ENCODE results near the gene PITPNM3.

PITPNM3 gene

DNA sequence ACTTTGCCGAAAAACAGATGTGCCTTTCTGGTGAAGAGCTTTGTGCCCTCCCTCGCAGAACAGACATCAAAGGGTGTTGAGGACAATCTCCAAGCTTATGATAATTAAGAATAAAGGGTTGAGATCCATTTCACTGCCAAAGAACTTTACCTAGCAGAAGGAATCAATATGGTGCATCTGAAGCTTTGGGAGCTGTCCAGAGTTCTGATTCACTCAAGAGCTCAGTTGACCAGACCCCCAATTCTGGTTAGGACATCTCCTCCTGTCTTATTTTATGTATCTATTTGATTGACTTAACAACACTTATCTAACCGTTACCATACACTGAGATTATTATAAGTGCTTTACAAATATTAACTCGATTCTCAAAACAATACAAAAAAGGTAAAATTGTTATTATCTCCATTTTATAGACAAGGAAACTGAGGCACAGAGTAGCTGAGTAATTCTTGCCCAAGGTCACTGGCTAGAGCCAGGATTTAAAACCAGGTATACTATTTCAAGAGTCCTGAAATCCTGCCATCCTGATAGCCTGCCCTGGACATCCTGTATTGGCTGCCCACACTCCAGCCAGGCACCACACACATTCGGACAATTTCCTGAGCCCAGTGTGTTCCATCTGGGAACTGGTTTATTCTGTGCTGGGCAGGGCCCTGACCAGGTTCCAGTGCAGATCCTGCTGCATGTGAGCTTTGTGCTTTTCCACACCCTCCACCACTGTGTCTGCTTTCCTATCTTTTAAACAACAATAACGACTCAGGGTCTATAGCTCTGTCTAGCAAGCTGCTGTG, 29.8 kb downstream of the PITPNM3 start:
- no peak for DNase-seq (ENCODE audit: low read depth in 2 of 2)

DNA sequence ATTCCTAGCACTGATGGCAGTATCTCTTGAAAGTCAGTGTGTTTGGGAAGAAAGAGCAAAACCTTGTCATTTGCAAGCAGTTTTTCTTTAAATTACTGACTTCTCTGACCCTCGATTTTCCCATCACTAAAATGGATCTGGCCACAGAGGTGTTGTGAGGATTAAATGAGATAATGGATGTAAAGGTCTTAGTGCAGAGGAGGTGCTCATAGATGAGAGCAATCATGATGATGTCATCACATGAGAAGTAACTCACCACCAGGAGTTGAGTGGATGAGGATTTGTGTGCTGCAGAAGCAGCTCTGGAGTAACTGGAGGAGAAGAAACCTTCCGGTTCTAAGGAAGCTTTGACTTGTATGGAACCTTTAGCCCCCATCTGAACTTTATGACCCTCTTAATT, 30.6 kb downstream of the PITPNM3 start:
- DNase-seq (ENCODE audit: low read depth in 2 of 2), result no peak

DNA sequence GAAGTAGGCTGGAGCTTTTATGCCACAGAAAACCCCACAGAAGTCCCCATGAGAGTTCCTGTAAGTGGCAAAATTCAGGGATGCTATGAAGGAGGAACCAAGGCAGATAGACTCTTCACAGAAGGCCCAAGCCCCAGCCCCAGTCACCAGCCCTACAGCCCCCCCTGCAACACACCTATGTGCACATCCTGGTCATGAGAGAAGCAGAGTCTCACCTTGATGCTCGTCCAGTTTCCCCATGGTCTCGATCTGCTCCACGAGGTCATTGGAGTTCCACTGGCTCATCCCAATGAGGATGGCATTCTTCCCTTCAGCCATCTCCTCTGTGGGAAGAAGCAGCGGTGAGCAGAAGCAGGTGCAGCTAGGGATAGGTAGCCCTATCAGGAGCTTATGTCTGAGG, 31.2 kb downstream of the PITPNM3 start:
- no peak for DNase-seq (ENCODE audit: low read depth in 2 of 2)

DNA sequence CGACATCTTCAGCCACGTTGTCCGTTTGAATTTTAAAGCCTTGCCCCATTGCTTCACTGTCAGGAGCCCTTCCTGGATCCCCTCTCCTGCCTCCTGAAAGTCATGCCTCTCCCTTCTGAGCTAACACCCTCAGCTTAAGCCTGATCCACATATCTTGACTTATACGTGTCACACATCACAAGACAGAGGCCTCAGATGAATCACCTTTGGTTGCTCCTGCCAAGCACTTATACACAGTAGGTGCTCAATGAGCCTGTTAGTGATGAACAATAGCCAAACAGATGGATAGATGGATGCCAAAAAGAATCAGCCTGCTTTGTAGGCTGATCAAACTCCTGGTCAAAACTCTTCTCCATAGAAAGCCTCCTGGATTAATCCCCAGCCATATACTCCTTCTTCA, 31.8 kb downstream of the PITPNM3 start:
- no peak for DNase-seq (ENCODE audit: low read depth in 2 of 2)

DNA sequence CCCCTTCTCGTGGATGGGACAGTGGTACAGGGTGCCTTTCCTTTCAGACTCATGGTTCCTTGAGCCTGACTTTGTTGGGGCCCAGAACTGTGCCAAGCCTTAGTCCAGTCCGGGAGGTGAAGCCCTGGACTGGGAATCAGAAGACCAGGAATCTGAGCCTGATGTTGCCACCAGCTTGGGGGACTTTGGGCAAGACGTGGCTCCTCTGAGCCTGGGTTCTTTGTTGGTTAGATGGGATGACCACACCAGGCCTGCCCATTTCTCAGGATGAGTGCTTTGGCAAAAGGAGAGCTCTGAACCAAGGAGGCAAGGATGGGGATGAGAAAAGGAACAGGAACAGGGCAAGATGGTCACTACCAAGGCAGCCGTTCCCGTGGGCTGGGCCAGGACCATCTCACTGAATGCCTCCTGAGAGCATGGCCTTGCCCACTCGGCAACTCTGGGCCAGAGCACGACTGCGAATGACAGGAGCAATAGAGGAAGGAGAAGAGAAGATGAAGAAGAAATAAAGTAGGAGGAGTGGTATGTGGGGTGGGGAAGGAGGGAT, 32.5 kb downstream of the PITPNM3 start:
- no peak for DNase-seq (ENCODE audit: low read depth in 2 of 2)

DNA sequence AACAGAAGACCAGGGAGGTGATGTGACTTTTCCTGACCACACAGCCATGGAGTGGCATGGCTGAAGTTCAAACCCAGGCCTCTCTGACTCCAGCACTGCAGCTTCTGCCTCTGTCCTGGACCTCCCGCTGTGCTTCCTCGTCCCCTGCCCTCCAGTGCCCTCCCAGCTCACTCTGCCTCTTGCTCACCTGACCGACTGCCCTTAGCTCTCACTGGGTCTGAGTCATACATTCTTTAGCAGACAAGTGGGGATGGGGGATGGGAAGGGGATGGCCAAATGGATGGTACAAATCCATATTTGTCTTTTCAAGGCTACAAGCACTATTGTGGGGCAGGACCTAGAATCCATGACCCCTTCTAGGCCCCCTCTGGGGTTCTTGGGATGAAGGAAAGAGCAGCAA, 33.0 kb downstream of the PITPNM3 start:
- DNase-seq (ENCODE audit: low read depth in 2 of 2), result no peak

DNA sequence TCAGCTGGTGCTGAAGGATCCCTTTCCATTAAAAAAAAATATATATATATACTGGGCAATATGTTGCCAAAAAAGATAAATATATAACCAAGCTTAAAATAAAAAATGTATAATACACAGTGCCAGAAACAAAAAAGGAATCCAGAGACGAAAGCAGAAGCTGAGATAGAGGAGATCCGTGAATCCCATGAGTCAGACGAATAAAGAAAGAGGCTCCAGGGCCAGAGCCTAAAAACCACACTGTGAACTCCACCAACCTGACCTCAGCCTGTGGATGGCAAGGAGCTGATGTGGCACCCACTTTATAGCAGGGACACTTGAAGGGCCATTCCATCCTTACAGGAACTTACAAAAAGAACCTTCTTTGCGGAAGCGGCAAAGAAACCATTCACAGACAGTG, 34.8 kb downstream of the PITPNM3 start:
- DNase-seq (ENCODE audit: low read depth in 2 of 2), result no peak

DNA sequence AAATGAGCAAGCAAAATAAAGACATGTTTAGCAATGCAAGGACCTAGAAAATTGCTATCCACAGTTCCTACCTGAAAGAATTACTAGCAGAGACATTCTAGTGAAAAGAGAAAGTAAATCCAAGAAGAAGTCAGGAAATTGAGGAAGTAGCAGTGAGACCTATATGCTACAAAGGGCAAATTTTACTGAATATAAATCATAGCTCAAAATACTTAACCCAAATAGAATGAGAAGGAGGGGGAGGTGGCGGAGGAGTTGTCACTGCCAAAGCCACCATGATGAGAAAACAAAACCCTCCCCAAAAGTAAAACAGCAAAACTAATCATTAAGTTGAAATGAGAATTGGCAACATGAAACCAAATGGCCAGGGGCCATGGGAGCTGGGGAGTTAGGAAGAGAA, 39.3 kb downstream of the PITPNM3 start:
- DNase-seq (ENCODE audit: low read depth in 2 of 2), result no peak

DNA sequence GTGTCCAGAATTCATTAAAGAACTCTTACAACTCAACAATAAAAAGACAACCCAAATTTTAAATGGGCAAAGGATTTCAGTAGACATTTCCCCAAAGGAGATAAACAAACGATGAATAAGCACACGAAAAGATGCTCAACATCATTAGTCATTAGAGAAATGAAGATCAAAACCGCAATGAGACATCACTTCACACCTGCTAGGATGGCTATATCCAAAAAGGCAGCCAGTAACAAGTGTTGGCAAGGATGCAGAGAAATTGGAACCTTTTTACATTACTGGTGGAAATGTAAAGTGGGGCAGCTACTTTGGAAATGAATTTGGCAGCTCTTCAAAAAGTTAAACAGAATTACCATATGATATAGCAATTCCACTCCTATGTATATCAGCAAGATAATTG, 42.0 kb downstream of the PITPNM3 start:
- DNase-seq (ENCODE audit: low read depth in 2 of 2), result no peak

DNA sequence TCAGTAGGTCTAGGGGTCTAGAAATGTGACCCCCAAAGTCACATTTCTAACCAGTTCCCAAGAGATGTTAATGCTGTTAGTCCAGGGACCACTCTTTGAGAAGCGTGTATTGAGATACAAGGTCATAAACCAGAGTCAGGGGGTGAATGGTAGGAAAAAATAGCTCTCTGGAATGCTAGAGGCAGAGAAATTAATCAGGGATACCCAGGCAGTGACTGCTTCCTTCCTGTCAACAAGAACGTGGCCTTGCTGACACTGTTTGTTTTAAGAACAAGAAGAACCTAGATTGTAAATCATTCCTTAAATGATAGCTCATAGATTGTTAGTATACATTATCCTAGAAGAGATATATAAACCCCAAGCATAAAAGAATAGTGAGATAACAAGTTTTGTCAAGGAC, 43.8 kb downstream of the PITPNM3 start:
- DNase-seq (ENCODE audit: low read depth in 2 of 2), result no peak

DNA sequence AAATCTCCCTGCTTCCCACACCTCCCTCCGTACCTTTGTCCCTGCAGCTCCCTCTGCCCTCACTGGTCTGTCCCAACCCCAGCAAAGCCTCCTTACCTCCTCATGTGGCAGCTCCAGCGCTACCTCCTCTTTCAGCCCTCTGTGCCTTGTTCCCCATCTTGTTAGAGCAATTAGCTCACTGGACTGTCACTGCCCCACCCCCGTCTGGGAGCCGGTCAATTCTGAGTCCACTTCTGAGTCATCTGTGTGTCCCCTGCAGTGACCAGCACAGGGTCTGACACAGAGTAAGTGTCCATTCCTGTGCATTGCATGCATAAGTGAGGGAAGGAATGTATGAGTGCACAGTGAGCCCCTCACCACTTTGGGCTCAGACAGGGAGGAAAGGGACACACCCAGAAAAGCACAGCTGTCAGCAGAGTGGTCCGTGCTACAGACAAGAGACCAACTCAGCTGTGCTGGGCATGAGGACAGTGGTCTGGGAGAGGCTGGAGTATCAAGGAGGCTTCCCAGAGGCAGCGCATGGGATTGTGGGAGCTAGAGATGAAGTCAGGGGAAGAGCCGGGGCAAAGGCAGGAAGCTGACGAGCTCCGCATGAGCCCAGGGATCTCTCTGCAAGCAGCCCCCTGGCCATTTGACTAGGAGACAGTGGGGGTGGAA, 45.9 kb downstream of the PITPNM3 start:
- no peak for DNase-seq (ENCODE audit: low read depth in 2 of 2)

DNA sequence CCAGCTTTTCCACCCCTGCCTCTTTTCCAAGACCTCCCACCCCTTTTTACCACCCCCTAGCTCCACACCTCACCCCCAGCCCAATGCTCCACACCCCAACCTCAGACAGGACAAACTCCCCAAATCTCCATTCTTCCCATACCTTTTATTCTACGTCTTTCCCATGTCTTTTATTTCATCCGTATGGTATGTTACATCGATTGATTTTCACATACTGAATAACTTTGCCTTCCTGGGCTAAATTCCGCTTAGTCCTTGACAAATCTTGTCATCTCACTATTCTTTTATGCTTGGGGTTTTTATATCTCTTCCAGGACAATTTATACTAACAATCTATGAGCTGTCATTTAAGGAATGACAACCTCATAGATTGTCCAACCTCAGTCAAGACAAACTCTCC, 46.4 kb downstream of the PITPNM3 start:
- DNase-seq (ENCODE audit: low read depth in 2 of 2), result no peak

DNA sequence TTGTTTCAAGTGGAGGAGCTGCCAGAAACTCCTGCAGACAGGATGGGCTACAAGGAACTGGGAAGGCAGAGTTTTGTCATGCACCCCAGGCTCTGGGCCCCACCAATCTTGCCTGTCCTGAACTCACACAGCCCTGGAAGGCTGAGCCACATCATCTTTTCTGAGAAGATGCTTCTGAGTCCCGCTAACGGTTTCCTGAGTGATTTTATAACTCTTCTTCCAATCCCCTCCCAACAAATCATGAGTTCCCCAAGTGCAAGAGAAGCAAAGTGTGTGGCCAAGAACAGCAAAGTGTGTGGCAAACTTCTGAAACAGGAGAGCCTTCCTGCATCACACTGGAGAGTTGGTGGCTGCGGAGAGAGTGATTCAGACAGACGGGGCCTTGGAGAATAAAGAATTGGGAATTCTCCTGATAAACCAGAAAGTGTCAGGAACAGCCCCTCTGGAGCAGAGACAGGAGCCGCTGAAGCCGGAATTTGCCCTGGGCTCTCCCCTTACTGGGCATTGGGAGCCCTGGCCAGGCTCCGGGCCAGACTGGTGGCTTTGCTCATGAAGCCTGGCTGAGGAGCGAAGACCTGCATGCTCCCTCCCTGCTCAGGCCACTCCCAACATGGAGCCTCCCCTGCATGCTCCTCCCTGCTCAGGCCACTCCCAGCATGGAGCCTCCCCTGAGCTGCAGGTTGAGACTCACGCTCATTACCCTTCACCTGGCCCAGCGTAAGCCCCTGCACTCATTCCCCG, 47.2 kb downstream of the PITPNM3 start:
- DNase-seq (ENCODE audit: low read depth in 2 of 2), result no peak

DNA sequence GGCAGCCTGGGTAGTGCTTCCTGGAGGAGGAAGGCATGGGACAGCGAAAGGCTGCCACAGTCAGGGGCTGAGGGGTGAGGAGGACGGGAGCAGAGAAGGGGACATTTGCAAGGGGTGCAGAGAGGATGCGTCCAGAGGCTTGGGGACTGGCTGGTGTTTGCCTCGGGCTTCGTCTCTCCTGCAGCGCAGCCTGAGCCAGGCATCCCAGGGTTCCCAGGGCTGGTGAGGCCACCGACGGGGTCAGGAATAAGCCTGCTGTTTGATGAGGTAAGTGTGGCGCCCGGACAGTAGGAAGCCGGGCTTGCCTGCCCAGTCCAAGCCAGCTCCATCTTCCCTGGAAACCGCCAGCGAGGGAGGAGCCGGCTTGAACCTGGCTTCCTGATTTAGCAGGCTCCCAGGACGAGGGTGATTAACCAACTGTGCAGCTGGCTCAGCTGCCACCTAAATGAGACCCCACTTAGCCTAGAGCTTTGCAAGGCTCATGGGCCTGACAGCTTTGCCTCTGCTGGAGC, 47.8 kb downstream of the PITPNM3 start:
- DNase-seq (ENCODE audit: low read depth in 2 of 2), result no peak

DNA sequence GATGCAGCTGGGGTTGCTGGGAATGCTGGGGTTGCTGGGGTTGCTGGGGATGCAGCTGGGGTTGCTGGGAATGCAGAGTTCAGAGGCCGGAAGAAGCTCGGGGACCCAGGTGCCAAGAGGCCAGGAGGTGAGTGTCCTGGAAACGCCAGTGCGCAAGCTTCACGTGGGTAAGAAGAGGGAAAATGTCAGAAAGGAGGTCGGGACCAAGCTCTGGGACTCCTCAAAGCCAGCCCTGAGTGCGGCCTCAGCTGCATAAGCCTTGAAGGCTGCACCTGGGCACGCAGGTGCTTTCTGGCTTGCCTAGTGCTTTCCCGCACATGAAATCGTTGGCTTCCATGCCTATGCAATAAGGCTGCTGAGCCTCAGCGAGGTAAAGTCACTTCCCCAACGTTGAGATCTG, 48.3 kb downstream of the PITPNM3 start:
- no peak for DNase-seq (ENCODE audit: low read depth in 2 of 2)

DNA sequence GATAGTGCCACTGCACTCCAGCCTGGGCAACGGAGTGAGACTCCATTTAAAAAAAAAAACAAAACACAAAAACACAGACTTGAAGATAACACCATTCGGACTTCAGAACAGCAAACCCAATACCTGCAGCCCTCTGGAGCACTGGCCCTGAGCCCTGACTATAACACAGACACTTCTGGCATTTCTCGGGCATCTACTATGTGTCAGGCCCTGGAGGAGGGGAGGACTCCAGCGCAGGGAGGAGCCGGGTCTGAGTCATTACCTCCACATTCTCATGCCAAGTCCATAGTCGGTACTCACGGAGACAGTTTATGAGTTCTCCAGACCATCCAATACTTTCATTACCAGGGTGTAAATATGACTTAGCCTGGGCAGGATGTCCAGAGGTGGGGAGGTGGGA, 48.8 kb downstream of the PITPNM3 start:
- no peak for DNase-seq (ENCODE audit: low read depth in 2 of 2)

DNA sequence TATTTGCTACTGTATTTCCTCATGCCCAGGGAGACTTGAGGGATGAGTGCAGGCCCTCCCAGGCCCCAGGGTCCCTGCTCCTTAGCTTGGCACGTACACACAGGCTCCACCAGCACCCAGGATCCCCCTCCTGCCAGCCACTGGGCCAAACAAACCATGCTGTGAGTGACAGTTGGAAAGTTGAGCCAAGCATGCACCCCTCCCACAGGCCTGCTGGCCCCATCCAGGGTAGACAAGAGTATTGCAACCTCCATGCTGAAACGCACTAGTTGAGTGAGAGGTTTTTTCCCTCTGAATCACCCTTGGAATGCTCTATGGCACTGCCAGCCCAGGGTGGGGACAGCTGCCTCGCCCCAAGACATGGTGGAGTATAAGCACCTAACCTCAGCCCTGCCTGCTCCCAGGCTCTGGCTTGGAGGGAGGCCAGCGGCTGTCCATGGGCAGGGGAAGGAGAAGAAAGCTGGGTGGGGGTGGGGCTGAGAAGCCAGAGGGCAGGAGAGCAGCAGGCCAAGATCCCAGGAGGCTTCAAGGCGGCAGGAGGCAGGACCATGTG, 49.6 kb downstream of the PITPNM3 start:
- no peak for DNase-seq (ENCODE audit: low read depth in 2 of 2)

DNA sequence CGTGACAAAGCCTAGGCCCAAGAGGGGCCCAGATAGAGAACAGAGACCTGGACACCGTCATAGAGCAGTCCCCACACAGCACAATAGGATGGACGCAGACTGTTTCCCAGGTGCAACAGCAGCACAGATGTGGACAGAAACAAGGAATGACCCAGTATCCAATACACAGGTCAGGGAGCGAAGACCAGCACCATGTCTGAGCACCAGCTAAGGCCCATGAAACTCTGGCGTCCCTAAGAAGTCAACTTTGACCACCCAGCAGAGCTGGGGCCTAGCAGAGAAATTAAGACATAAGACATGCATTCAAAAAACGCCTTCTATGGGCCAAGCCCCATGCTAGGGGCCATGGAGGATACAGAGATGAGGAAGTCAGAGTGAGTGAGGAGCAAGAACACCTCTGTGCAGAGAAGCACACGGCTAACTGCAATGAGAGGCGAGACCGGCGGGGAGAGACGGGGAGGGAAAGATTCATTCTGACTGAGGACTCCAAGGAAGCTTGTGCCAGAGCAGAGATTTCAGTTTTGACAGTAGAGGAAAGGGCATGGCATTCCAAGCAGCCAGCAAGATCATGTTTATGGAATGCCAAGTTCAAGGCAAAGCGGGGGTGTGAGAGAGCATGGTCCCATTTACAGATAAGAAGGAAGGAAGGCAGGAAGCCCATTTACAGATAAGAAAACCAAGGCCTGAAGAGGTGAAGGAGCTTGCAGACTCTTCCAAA, 50.8 kb downstream of the PITPNM3 start:
- no peak for DNase-seq (ENCODE audit: low read depth in 2 of 2)

DNA sequence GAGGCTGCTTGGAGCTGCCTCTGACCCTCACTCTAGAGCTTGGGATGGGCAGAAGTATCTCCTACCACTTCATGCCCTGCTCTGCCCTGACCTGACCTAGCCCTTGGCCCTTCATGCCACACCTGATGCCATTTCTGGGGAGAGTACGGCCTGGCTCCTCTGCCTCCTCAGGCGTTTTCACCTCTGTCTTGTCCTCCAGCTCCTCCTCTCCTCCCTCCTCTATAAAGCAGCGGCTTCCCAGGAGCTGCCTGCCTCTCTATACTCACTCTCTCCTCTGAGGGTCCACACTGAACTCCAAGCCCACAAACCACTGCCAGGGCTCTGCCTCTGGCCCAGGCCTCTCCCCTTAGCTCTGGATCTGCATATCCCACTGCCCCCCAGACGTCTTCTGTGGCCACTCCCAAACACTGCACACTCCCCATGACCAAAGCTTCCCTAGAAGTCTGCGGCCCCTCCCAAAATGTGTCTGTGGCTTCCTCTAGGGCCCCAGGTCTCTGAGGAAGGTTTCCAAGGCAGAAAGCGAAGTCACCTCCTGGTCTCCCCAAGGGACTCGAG, 52.6 kb downstream of the PITPNM3 start:
- DNase-seq (ENCODE audit: low read depth in 2 of 2), result no peak

DNA sequence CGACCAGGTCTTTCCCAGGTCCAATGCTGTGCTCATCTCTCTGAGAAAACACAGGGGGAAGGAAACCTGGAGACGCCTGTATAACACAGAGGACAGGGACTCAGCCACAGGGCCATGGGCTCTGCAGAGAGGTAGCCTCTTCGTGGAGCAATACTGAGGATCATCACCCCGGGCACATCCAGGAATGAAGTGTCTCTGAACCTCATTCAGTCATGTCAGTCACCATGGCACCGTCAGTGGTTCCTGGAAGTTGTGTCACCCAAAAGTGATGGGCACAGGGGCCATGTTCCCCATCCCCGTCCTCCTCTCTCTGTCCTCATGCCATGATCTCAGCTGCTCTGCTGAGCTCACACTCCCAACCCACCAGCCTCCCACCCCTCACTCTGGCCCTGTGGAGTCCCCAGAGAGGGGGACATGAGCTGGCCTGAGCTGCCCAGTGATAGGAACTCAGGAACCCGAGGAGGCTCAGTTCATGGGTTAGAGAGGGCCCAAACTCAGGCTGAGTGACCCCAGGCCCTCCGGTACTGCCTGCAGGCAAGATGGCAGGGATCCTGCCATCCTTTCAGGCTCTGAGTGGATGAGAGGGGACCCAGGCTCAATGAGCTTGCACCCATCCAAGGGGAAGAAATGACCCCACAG, 53.4 kb downstream of the PITPNM3 start:
- no peak for DNase-seq (ENCODE audit: low read depth in 2 of 2)

DNA sequence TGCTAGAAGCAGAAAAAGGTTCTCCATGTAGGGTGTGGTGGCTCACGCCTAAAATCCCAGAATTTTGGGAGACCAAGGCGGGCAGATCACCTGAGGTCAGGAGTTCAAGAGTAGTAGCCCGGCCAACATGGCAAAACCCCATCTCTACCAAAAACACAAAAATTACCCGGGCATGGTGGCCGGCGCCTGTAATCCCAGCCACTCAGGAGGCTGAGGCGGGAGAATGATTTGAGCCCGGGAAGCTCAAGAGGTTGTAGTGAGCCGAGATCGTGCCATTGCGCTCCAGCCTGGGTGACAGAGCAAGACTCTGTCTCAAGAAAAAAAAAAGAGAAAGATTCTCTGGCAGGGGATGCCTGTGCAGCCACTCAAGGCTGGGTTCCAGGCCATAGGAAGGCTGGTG, 54.2 kb downstream of the PITPNM3 start:
- DNase-seq (ENCODE audit: low read depth in 2 of 2), result no peak

Data from stimulated activated CD8-positive, alpha-beta memory T cell treated with anti-CD3 and anti-CD28 coated beads, Interleukin-15, amount 100 ng/mL, for 48 hours (primary cell).